ENCODE results near the gene CCNQ.

CCNQ gene

DNA sequence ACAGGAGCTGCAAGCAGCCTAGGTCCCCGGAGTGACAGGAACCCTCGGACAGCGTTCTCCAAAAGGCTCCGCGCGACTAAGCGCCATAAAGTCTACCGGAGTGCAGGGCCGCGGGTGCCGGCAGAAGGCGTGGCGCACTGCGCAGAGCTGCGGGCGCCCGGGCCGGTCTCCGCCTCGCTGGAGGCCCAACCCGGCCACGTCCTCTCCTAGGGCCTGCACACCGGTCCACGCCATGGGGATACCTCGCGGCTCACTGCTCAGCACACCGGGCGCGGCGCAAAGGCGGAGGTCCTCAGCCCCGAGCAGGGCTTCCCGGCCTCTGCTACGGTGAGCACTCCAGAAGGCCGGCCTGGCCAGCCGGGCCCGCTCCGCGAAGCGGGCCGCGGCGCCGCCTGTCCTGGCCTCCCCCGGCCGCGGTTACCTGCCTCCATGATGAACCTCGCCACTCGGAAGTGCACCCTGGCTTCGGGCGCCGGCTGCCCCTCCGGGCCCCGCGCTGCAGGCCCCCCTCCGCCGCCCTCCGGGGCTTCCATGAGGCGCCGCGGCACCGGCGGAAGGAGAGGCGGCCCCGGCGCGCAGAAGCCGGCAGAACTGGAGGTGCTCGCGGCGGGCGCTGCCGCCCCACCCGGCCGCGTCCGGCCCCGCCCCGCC lies at the start of gene CCNQ:
Gene CCNQ, minus strand, starts transcription at position 599 of the 651 bp plus-strand sequence. Its CDS starts 66 bp downstream, at position 533.
- DNase-seq (ENCODE audit: low spot score), result peak; percentile 12

DNA sequence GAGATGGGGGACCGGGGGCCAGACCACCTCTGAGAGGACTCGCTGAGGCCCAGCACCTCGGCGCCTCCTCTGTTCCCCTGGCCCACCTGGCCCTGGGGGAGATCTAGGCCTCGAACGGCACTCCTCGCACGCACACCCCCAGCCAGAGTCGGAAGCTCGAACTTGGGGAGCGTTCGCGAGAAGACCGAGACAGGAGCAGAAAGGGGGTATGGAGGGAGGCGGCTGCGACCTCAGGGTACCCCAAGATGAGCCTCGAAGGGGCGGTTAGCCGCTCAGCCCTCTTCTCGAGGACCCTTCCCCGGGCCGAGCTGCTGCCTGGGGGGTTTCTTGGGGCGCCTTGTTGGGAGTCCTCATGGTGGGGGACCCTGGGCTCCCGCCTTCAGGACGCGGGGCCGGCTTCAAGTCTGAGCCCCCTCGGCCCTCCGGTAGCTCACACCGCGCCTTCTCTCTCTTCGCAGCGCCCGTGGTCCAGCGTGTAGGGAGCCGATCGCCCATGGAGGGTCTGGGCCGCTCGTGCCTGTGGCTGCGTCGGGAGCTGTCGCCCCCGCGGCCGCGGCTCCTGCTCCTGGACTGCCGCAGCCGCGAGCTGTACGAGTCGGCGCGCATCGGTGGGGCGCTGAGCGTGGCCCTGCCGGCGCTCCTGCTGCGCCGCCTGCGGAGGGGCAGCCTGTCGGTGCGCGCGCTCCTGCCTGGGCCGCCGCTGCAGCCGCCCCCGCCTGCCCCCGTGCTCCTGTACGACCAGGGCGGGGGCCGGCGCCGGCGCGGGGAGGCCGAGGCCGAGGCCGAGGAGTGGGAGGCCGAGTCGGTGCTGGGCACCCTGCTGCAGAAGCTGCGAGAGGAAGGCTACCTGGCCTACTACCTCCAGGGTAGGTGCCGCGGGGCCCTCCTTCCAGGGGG lies 48.8 kb upstream of the CCNQ start:
- no peak for DNase-seq (ENCODE audit: low spot score)

GRCh38 chrX:153646620-153647373 lies 47.9 kb upstream of the CCNQ start, which contains the start of gene DUSP9:
Gene DUSP9, plus strand, starts transcription at chrX:153647203. Its CDS starts 751 bp downstream, at chrX:153647954.
- DNase-seq (ENCODE audit: low spot score), result no peak

GRCh38 chrX:153645921-153646488 lies 47.1 kb upstream of the CCNQ start:
- no peak for DNase-seq (ENCODE audit: low spot score)

GRCh38 chrX:153645151-153645550 lies 46.2 kb upstream of the CCNQ start:
- DNase-seq (ENCODE audit: low spot score), result no peak

- DNase-seq (ENCODE audit: low spot score), result no peak
Observed at GRCh38 chrX:153644356-153645125, 45.6 kb upstream of the CCNQ start.

GRCh38 chrX:153643431-153644351 lies 44.8 kb upstream of the CCNQ start:
- no peak for DNase-seq (ENCODE audit: low spot score)

DNA sequence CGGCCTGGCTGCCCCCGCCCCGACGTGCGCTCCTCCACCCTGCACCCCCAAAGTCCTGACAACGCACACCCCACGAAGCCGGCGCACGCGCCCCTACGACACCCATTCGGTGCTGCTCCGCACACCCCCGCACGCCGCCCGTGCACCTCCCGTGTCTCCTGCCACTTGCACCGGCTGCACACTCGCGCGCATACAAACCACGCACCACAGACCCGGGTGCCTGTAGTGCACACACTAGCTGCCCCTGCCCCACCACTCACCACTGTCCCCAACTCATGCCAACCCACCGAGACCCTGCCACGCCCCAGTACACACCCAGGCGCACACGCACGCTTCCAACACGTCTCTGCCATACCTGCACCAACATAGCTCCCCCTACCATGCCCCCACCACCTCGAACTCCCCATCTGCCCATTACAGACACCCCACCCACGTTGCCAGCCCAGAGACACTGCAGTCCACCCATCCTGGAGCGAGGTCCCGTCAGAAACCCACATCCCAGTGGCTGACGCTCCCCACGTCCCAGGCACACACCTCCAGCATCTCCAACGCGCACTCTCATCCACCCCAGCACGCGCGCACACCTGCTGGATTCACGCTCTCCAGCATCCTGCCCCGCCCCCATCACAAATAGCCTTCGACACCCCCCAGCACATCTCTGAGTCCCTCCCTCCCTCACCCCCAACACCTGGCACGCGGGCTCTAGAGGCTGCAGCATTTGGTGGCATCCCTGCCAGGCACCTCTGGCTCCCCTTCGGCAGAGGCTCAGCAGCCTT lies 43.9 kb upstream of the CCNQ start:
- DNase-seq (ENCODE audit: low spot score), result no peak

DNA sequence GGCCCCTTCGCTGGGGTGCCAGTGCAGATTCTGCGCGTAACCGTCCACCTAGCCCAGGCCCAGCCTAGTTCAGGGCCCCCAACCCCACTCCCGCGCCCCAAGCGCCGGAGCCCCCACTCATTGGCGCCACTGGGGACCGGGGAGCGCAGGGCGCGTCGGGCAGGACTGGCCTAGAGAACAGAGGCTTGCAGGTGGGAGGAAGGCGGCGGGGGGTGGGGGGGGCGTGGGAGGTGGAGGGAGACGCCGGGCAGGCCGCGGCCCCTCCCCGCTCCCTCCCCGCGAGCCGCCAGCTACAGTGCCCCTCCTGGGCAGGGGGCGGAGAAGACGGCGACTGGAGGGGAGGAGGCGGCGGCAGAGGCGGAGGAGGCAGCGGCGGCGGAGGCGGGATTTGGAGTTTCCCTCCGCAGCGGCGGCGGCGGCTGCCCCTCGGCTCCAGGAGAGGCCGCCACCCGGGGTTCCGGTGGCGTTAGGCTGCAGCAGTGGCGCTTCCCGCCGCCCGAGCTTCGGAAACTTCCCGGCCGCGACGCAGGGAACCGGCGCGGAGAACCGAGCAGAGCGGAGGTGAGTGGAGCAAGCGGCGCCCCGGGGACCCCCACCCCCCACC lies 43.2 kb upstream of the CCNQ start:
- DNase-seq (ENCODE audit: low spot score), result no peak

GRCh38 chrX:153641627-153642026 lies 42.7 kb upstream of the CCNQ start:
- no peak for DNase-seq (ENCODE audit: low spot score)

DNA sequence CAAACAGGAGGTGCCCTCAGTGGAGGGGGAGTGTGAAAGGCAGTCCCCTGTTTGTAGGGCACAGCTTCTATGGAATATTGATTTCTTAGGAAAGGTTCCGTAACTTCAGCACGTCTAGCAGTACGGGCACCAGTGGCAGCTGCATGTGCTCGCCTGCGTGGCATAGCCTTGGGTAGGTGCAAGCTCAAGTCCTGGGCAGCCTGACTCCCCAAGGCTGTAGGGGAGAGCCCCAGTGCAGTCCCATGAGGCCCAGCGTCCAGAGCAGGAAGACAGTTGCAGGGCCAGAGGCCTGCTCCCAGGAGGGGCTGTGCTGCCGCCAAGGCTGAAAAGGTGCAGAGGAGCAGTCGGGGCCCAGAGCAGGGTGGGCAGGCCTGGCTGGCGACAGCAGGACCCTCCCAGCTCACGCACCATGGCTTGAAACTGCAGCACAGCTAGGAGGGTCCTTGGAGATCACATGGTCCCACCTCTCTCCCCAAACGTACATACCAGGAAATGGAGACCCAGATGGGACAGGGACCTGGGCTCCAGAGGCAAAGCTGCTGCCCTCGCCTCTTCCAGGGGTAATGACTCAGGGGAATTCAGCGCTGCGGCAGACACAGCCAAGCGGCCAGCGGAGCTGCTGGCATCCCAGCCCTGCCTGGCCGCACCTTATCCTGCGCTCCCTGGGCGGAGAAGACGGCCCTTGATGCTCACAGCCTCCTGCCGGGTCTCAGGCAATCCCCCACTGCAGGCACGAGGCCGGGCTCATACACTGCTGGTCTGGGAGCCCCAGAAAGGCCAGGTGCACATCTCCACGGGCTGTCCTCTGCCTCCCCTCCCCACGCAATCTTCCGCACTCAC lies 42.0 kb upstream of the CCNQ start:
- no peak for DNase-seq (ENCODE audit: low spot score)

GRCh38 chrX:153640045-153640686 lies 41.2 kb upstream of the CCNQ start:
- DNase-seq (ENCODE audit: low spot score), result no peak

DNA sequence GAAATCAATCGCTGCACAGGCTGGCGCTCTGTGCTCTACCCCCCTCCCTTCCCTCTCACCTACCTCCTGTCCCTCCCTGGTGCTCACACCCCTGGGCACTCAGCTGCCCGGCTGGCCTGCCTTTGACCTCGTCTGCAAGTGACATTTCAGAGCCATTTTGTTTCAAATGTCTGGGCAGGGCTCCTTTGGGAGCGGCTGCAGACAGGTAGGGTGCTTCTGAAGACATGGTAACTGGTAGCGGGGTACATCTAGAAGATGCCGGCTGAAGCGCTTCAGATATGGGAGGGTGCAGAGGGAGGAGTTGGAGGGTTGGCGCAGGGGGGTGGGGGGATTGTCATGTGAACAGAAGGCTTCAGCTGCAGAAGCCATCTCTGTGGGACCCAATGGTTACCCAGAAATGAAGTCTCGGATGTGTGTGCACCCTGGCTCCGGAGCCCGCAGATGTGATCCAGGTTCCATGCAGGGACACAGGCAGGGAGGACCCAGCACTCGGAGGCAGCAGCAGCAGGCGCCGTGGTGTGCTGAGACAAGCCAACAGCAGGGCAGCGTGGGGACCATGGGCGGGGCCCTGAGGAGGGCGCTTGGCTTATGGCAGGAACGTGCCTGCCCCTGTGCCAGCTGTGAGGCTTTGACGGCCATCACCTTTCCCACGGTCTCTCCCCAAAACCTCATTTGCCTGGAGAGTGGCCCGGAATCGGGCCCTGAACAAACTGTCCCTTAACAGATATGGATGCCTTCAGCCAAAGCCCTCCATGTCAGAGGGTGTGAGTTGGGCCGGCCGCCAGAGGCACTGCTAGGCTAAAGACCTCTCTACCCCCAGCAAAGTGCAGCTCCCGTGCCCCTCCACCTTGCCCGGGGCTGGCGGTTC lies 40.5 kb upstream of the CCNQ start:
- no peak for DNase-seq (ENCODE audit: low spot score)

DNA sequence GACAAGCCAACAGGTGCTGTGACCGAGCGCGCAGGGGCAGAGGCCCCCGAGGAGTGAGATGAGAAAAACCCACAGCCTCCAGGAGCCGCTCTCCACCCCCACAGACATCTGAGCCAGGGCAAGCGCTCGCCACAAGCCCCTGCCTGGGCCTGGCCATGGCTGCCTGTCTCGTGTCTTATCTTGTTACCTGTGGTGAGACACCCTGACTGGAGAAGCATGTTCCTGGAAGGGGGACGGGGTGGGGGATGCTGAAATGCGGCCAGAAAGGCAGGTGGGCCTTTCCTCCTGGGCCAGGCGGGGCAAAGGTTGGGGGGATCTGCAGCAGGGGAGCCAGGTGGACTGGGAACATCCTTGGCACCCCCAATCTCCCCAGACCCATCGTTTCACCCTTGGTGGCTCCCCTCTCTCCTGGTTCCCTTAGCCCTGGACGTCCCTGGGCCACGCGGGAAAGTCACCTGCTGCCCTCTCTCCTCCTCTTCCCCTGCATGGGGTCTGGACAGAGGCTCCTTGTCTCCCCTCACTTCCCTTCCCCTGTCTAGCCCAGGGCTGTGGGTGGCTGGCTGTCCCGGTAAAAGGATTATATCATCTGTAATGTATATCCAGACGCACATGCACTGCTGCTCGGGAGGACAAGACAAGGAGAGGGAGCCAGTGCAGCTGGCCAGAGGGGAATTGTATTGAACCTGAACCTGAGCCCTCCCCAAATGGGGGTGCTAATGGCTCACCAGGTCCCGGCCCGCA lies 39.7 kb upstream of the CCNQ start:
- no peak for DNase-seq (ENCODE audit: low spot score)

GRCh38 chrX:153638041-153638371 lies 39.1 kb upstream of the CCNQ start:
- no peak for DNase-seq (ENCODE audit: low spot score)

All from RKO (cell line).